Fibroblast of skin of left quadriceps (primary cell): ENCODE measurements around the gene IRF2BPL.

Experiments
- DNase-seq, 2 experiments: peaks; one replicate each; pipeline ENCODE4 v3.0.0-alpha.2; 2013; ENCODE audit warnings: low read depth in 2 of 2

IRF2BPL gene

DNA sequence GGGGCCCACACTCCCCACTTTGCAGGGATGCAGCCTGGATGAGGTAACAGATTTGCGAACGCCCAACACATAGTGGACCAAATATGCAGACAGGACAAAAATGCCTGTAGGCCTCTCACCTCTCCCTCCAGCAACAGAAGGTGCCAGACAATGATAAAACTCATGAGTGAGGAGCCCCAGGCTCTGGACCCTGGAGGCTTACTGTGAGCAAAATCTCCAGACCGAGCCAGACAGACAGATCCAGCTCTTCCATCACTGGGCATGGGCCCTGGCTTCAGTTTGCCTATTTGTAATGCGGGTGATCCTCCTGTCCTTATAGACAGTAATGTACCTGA is 42.3 kb downstream of the IRF2BPL start:
- DNase-seq: no peak

DNA sequence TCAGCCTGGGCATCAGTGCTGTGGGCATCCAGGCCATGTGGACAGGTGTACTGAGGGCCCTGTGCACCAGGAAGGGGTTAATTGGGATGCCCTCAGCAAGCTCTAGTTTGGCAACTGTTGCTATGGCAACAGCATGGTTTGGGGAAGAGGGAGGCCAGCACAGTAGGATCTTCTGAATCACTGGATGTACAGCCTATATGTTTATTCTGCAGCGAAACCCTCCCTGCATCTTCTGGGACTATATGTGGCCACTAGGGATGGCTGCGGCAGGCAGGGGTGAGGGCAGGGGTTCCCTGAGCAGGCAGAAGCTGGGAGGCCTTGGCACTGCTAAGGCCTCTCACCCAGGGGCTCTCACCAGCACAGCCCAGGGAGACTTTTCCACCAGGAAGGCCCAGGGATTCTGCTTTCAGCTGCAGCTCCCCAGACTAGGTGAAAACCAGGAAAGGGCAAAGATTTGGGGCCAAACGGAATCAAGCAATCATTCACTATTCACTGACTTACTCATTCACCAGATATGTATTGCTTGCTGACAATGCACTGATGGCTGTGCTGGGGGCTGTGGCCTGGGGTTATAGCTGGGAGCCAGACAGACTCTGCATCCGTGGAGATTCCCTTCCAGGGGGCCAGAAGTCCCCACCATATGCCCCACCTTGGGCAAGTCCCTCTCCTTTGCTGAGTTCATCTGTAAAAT is 42.8 kb downstream of the IRF2BPL start:
- no peak for DNase-seq

DNA sequence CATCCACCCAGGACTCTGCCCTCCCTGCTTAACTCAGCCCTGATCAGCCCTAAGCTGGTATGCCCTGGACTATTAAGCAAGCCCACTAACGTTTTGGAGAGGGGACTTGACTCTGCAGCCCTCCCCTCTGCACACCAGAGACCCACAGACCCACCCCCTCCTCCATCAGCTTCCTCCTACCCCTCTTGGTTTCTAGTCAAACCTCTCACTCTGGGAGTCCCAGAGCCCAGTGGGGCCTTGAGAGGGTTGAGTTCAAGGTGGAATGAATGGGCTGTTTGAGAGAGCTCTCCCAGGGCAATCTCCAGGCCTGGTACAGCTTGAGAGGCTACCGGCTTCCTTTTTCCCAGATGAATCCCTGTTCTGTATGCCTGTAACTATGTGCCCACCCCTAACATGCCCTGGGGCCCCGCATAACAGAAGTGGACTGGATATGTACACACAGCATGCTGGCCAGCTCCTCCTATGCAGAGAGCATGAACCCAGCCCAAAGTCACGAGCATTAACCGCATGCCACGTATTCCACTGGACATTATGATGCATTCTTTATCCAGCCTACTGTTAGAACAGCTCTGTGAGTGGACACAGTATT is 43.6 kb downstream of the IRF2BPL start:
- DNase-seq: no peak

DNA sequence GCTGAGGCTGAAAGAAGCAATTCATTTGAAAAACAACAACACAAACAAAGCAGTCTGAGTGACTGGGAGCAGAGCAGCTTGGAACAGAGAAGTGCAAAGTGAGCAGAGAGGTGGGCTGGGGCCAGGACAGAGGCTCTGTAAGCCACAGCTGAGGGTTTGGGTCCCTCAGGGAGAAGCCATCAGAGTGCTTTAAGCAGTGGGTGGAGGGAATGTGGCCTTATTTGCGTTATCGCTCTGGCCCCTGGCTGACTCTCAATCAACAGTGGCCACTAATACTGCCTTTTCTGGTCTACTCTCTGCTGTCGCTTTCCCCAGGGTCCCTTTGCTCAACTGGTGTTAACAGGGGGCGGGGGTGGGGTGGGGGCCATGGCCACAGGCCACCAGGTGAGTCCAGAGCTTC is 44.2 kb downstream of the IRF2BPL start:
- no peak for DNase-seq

DNA sequence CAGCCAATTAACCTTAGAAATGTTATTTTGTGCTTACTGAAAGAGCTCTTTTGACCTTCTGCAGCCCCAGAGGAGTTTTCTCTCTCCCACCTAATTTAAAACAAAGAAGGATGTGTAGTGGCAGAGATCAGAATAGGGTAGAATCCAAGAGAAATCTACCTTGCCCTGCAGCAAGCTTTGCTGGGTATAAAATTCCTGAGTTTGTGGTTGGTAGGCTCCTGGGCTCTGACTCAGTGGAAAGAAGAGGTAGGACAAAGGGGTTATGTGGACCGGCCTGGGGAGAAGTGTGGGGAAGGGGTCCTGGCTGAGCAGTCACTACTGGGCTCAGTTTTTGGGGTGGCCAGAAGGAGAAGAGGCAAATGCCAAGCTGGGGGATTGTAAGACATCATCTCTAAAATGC is 46.8 kb downstream of the IRF2BPL start:
- DNase-seq: no peak

DNA sequence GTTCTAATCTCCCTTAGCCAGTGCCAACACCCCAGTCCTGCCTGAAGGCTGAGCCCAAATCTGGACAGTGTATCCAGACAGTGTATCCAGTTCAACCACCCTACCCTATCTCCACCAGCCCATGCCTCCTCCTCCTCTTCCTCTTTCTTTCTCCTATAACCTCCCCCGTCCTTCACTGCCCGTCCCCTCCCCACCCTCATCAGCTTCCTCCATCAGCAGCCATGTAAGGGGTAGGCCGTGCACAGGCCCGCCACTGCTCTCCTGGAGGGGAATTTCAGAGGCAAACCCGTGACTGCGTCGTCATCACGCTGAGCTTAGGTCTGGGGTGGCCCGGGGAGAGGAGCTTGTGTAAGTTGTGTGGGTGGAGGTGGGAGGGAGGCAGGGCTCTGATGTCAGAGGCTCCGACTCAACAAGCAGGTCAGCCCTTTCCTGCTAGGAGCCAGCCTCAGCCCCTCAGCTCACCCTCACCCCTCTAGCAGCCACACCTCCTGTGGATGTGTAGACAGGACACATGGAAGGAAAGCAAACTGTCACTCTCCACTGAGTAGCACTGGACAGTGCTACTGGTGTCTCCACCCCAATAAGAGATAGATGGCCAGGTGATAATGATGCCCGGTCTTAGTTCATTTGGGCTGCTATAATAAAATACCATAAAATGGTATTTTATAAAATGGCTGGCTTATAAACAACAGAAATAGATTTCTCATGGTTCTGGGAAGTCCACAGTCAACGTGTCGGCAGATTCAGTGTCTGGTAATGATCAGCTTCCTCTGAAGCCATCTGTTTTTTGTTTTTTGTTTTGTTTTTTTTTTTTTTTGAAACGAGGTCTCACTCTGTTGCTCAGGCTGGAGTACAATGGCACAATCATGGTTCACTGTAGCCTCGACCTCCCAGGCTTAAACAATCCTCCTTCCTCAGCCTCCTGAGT is 50.5 kb downstream of the IRF2BPL start:
- DNase-seq: peak in 1 of 2 experiments; percentile 19

DNA sequence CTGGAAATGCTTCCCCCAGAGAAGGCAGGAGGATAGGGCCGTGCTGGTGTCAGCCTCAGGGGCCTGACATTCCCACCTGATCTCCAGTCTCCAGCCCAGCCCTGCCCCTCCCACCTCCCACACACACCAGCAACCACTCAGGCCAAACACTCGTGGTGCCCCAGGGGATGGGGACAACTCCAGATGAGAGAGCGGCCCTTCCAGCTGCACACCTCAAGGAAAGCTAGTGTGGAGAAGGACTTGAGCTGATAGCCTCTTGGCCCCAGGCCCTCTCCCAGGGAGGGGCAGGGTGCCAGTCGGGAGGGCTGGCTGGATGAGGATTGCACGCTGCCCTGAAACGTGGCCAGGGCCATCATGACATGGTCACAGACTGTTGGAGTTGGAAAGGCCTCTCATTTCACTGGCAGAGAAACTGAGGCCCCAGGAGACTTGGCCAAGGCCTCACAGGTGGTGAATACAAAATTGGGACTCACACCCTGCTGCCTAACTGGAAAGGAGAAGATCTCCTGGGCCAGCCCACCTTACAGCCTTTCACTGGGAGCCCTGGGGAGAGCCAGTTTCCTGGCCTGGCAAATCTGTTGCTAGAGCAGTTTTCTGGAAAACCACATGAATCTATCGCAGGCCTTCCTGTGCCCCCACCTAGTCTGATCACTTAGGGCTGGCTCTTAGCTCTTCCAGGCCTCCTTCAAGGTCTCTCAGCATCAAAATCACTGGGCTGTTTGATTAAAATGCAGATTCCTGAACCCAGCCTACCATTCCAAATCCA is 52.1 kb downstream of the IRF2BPL start:
- DNase-seq: no peak

DNA sequence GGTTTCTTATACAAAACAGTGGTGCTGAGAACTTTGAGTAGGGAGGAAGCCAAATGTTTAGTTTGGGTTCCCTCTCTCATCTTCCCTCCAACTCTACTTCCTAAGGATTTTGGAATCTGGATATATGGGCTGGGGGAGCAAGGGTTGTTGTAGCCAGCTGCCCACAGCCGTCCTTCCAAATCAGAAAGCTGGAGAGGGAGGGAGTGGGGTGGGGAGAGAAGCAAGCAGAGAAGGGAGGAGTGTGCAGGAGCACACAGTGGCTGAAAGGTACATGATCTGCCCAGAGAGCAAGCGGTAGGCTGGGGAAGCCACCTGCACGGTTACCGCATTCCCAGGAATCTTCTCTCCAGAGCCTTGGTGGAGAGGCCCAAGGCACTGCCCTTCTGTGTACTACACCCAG is 52.7 kb downstream of the IRF2BPL start:
- no peak for DNase-seq

DNA sequence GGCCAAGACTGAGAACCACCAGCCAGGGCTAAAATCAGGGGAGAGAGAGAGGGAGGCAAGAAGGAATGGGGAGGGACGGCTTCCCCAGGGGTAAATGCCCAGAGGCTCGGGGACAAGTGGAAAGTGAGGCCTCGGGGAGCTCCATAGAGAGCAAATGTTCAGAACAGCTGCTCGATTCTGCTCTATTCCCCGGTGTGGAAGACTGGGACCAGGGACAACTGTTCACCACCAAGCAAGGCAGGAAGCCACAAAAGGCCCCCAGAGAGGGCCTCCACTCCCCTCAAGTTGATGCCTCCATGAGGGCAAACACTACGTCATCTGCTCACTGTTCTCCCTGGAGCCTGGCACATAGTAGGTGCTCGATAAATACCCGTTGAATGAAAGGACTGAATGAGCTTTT is 53.5 kb downstream of the IRF2BPL start:
- no peak for DNase-seq
